HCT116 (cell line): ENCODE data around the gene SF3B1. TPM values are rescaled to one million over a fixed set of nuclear protein-coding genes. Genes with fewer than 3 reads are reported as not detected.
A peak's percentile ranks its signal among the peaks of the same experiment; 100 is the strongest.

ENCODE experiments used
- ATAC-seq: fragments of 200-7000 bp; cut with Tn5 transposase; 2 replicates; pipeline ENCODE4 v1.9.1; 2020; ENCODE audit warnings: mild to moderate bottlenecking, moderate library complexity
- BruUV-seq: library from RNA; stranded (reverse); fragments of 400-500 nt; replicated peaks from 2 replicates; lab custom pipeline; 2021; lab: Mats Ljungman, UMichigan
- CTCF ChIA-PET: fragments of 300-600 bp; sonication (Branson Sonifier 250); formaldehyde crosslinking; loops from one replicate; lab custom pipeline; 2021; ENCODE audit warnings: antibody characterized with exemption; lab: Charles Lee
- POLR2A ChIA-PET: fragments of 300-600, 350-600 bp; sonication (Branson Sonifier 250); formaldehyde crosslinking; loops from one replicate; lab custom pipeline; 2021; ENCODE audit warnings: antibody characterized with exemption; lab: Charles Lee
- RAD21 ChIA-PET, 2 experiments: fragments of 300-600 bp; sonication (Branson Sonifier 250); formaldehyde crosslinking; loops; one replicate each; lab custom pipeline; 2023; ENCODE audit warnings: low total read pairs in 2 of 2; ENCODE audit not compliant: uncharacterized antibody in 2 of 2, unreplicated experiment in 2 of 2, low non-redundant PET in 1 of 2; lab: Charles Lee
- DNase-seq: peaks from one replicate; pipeline ENCODE4 v3.0.0-alpha.2; 2010; ENCODE audit warnings: low read depth, low spot score
- H2AFZ ChIP-seq: fragments of 200-600 bp; shearing (Covaris generic), sonication (generic); 2 replicates; pipeline ENCODE4 v1.6.1; 2017; ENCODE audit warnings: low read depth, mixed run types, mixed read lengths, antibody characterized with exemption, low read length; ENCODE audit not compliant: poor library complexity, severe bottlenecking
- H3K27ac ChIP-seq: 2 replicates; pipeline ENCODE4 v1.5.1; 2012; ENCODE audit warnings: low read depth, low read length
- H3K27me3 ChIP-seq: fragments of 200-600 bp; sonication (generic); 2 replicates; pipeline ENCODE4 v1.6.1; 2016; ENCODE audit warnings: mixed run types, low read length, mixed read lengths; ENCODE audit not compliant: insufficient read depth
- H3K36me3 ChIP-seq, 2 experiments: fragments of 200-500 bp in 1 of 2; fragments of 200-600 bp in 1 of 2; sonication (Bioruptor generic) in 1 of 2; sonication (generic) in 1 of 2; 2 replicates each; pipeline versions ENCODE4 v1.5.1 to v1.6.1; 2014 to 2016; ENCODE audit warnings: low read length in 2 of 2, inconsistent platforms in 1 of 2, mixed read lengths in 1 of 2, mixed run types in 1 of 2; ENCODE audit not compliant: insufficient read depth in 2 of 2, control insufficient read depth in 1 of 2
- H3K4me1 ChIP-seq, 2 experiments: fragments of 200-600 bp in 1 of 2; sonication (generic) in 1 of 2; 2 replicates each; pipeline versions ENCODE4 v1.5.1 to v1.6.1; 2012 to 2017; ENCODE audit warnings: low read length in 2 of 2, inconsistent platforms in 1 of 2, mild to moderate bottlenecking in 1 of 2, mixed read lengths in 1 of 2, mixed run types in 1 of 2, moderate library complexity in 1 of 2; ENCODE audit not compliant: insufficient read depth in 2 of 2, control insufficient read depth in 1 of 2
- H3K4me2 ChIP-seq: fragments of 200-600 bp; sonication (generic); 2 replicates; pipeline ENCODE4 v1.6.1; 2017; ENCODE audit warnings: mixed run types, low read length, mixed read lengths
- H3K4me3 ChIP-seq, 2 experiments: fragments of 200-600 bp in 1 of 2; sonication (generic) in 1 of 2; replicated peaks in 1 of 2; 2 replicates each; pipeline ENCODE4 v1.5.1; 2011 to 2016; ENCODE audit warnings: low read length in 2 of 2, control low read depth in 1 of 2, low read depth in 1 of 2, mild to moderate bottlenecking in 1 of 2, mixed read lengths in 1 of 2, mixed run types in 1 of 2
- H3K79me2 ChIP-seq: fragments of 200-600 bp; sonication (generic); 2 replicates; pipeline ENCODE4 v1.6.1; 2017; ENCODE audit warnings: mild to moderate bottlenecking, mixed run types, low read length, moderate library complexity, mixed read lengths; ENCODE audit not compliant: insufficient read depth
- H3K9ac ChIP-seq: fragments of 200-600 bp; sonication (generic); 2 replicates; pipeline ENCODE4 v1.6.1; 2016; ENCODE audit warnings: low read length, mixed read lengths
- H3K9me2 ChIP-seq: fragments of 200-600 bp; sonication (generic), shearing (Covaris generic); 2 replicates; pipeline ENCODE4 v1.6.1; 2017; ENCODE audit warnings: mixed run types, mild to moderate bottlenecking, moderate library complexity; ENCODE audit not compliant: insufficient read depth
- H3K9me3 ChIP-seq, 2 experiments: fragments of 200-500 bp in 1 of 2; fragments of 200-600 bp in 1 of 2; sonication (Bioruptor generic) in 1 of 2; sonication (generic) in 1 of 2; 2 replicates each; pipeline ENCODE4 v1.6.1; 2014 to 2017; ENCODE audit warnings: low read length in 2 of 2, mixed read lengths in 2 of 2, inconsistent platforms in 1 of 2, low read depth in 1 of 2, mild to moderate bottlenecking in 1 of 2, mixed run types in 1 of 2, moderate library complexity in 1 of 2; ENCODE audit not compliant: control insufficient read depth in 1 of 2, insufficient read depth in 1 of 2
- H4K20me1 ChIP-seq: fragments of 200-600 bp; sonication (generic), shearing (Covaris generic); 2 replicates; pipeline ENCODE4 v1.6.1; 2017; ENCODE audit warnings: mixed run types, mild to moderate bottlenecking, moderate library complexity; ENCODE audit not compliant: insufficient read depth
- CBX3 ChIP-seq: IDR thresholded peaks from 2 replicates; pipeline ENCODE4 v1.6.1; 2012; ENCODE audit warnings: low read depth
- ELF1 ChIP-seq: IDR thresholded peaks from 2 replicates; pipeline ENCODE4 v1.6.1; 2012; ENCODE audit warnings: low read depth, borderline replicate concordance
- EZH2 ChIP-seq: fragments of 200-600 bp; sonication (generic); IDR thresholded peaks from 2 replicates; pipeline ENCODE4 v1.6.1; 2017; ENCODE audit warnings: antibody characterized with exemption, mixed run types
- EZH2phosphoT487 ChIP-seq: fragments of 200-600 bp; IDR thresholded peaks from 2 replicates; pipeline ENCODE4 v1.6.1; 2018; ENCODE audit warnings: antibody characterized with exemption, borderline replicate concordance
- JUND ChIP-seq: IDR thresholded peaks from 2 replicates; pipeline ENCODE4 v1.6.1; 2012
- POLR2A ChIP-seq: IDR thresholded peaks from 2 replicates; pipeline ENCODE4 v1.7.0; 2011; ENCODE audit warnings: borderline replicate concordance; ENCODE audit not compliant: insufficient read depth, insufficient read length; ENCODE audit errors: extremely low read depth
- POLR2AphosphoS5 ChIP-seq: IDR thresholded peaks from 2 replicates; pipeline ENCODE4 v1.6.1; 2011; ENCODE audit warnings: mild to moderate bottlenecking, low read depth, low read length, moderate library complexity
- SIN3A ChIP-seq: IDR thresholded peaks from 2 replicates; pipeline ENCODE4 v1.6.1; 2012; ENCODE audit warnings: low read depth
- SP1 ChIP-seq: IDR thresholded peaks from 2 replicates; pipeline ENCODE4 v1.6.1; 2012; ENCODE audit warnings: low read depth
- SRF ChIP-seq: IDR thresholded peaks from 2 replicates; pipeline ENCODE4 v1.6.1; 2012; ENCODE audit warnings: low read depth
- YY1 ChIP-seq: IDR thresholded peaks from 2 replicates; pipeline ENCODE4 v1.6.1; 2011; ENCODE audit warnings: low read length, low read depth, moderate library complexity, mild to moderate bottlenecking; ENCODE audit not compliant: insufficient replicate concordance; ENCODE audit errors: extremely low read depth
- ZFX ChIP-seq: fragments of 450-650 bp; IDR thresholded peaks from 2 replicates; pipeline ENCODE4 v1.6.1; 2017
- intact Hi-C: fragments of 100-400 bp; cut with micrococcal nuclease; formaldehyde crosslinking; loops from 2 replicates; pipeline ENCODE4 v1.10.0; 2022
- total RNA-seq: library from RNA; stranded (reverse); gene quantifications from one replicate; pipeline ENCODE4 v1.2.1, GENCODE V29; 2021; ENCODE audit not compliant: unreplicated experiment
- TF ChIP-seq, protein P1 (sequence below): IDR thresholded peaks from 2 replicates; pipeline ENCODE4 v1.6.1; 2012
- TF ChIP-seq, protein P2 (sequence below): IDR thresholded peaks from 2 replicates; pipeline ENCODE4 v1.6.1; 2011; ENCODE audit warnings: mild to moderate bottlenecking, low read length, moderate library complexity; ENCODE audit not compliant: insufficient replicate concordance; ENCODE audit errors: extremely low read depth

SF3B1 gene
- total RNA-seq, 1 experiment from 2014 or later = 282 TPM

DNA sequence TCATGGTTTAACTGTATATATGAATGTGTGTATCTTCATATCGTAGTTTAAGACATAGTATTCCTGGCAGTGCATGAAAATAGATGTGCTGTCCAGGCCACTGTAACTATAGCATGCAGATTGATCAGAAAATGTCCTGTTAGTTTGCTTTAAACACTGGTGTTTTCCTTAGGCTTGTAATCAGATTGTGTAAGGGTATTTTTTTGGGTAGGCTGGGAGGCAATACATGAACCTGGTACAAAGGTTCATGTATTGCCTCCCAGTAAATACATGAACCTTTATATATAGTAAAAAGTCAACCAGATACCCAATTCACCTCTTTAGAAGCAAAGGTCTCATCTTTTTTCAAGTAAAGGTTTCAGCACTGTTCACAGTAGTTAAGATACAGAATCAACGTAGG is 20.1 kb upstream of the SF3B1 start:
- no peaks in the 10 kb centered on the region for H3K9me3 ChIP-seq
- ChIA-PET RAD21 (no interaction called here), POLR2A (no interaction called here), CTCF (no interaction called here)
- TF ChIP-seq EZH2phosphoT487 = no peak
- no peak for TF ChIP-seq POLR2A
- TF ChIP-seq, protein P1, sequence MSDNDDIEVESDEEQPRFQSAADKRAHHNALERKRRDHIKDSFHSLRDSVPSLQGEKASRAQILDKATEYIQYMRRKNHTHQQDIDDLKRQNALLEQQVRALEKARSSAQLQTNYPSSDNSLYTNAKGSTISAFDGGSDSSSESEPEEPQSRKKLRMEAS = no peak
- no peaks in the 10 kb centered on the region for H3K9me2 ChIP-seq
- no peaks in the 10 kb centered on the region for H3K27me3 ChIP-seq
- intact Hi-C loops = no loop called here
- peak overlapping the region; percentile 84 to 99 for H3K4me3 ChIP-seq
- ATAC-seq (no peak), DNase-seq (no peak)
- no peak overlapping the region for H2AFZ ChIP-seq
- BruUV-seq = no TSS peak
- H3K4me1 ChIP-seq = peaks cover 4 to 13% of the 10 kb centered on the region in 2 experiments; a peak in 2 of 4 replicates
- H3K79me2 ChIP-seq = peaks cover 59% of the 10 kb centered on the region
- H3K27ac ChIP-seq = no peak overlapping the region; the same call in 1 of the 2 replicates
- no peaks in the 10 kb centered on the region for H4K20me1 ChIP-seq
- peak overlapping the region; percentile 84 for H3K4me2 ChIP-seq
- peak overlapping the region; percentile 86; the same call in 1 of the 2 replicates for H3K9ac ChIP-seq
- H3K36me3 ChIP-seq = no peaks in the 10 kb centered on the region; a peak in 1 of 4 replicates

DNA sequence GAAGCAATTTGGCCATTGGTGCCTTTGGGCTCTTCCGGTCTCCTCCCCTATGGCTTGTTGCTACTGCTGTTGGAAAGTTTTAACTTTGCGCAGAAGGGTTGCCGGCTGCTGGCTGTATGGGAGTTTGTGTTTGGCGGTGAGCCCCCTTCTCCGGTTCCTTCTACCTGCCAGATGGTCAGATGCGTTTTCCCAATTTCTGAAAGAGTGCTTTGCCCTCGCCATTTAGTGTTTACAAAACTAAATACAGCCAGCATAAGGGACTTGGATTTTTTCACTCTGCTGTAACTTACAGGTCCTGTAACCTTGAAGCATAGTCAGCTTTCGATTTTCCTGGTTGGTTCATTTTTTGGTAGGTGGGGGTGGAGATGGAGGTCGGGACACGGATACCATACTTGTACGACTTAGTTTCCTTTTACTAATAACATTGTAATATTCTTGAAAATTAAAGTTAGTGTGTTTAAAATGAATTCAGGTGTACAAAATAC is 19.1 kb upstream of the SF3B1 start:
- BruUV-seq = no TSS peak
- RAD21 ChIA-PET = no interaction called here
- Histone ChIP-seq H3K4me1 (peaks cover 4 to 13% of the 10 kb centered on the region in 2 experiments; a peak in 2 of 4 replicates), H3K4me2 (peak overlapping the region; percentile 84), H3K9me2 (no peaks in the 10 kb centered on the region), H3K79me2 (peaks cover 49% of the 10 kb centered on the region), H4K20me1 (no peaks in the 10 kb centered on the region), H2AFZ (peak overlapping the region; percentile 55), H3K9me3 (no peaks in the 10 kb centered on the region), H3K36me3 (no peaks in the 10 kb centered on the region), H3K4me3 (peak overlapping the region; percentile 84 to 99), H3K27ac (peak overlapping the region; percentile 70), H3K9ac (peak overlapping the region; percentile 86), H3K27me3 (no peaks in the 10 kb centered on the region)
- DNase-seq (peak; percentile 80), ATAC-seq (peak; percentile 44)
- CTCF ChIA-PET = no interaction called here
- intact Hi-C loops = loop anchor here (1.0 kb wide), 2 partner anchors 19 to 46 kb away; partner anchors contain the start of genes HSPE1 and SF3B1
- POLR2A ChIA-PET = interaction anchor here (1.2 to 1.3 kb wide), 2 partner anchors 19 to 22 kb away, joined by 5 to 14 read pairs; partner anchors contain the start of gene SF3B1
- TF ChIP-seq ZFX (no peak), JUND (0 out of 2 replicates have a peak, but pooled peaks have one; percentile 25), SP1 (peak; percentile 53), SIN3A (peak; percentile 68; the same call in 1 of the 2 replicates), YY1 (no peak), POLR2AphosphoS5 (peak; percentile 34; the same call in 1 of the 2 replicates), CBX3 (no peak; the same call in 1 of the 2 replicates), ELF1 (no peak), SRF (peak; percentile 36; the same call in 1 of the 2 replicates), EZH2 (no peak)
- TF ChIP-seq, protein P2, sequence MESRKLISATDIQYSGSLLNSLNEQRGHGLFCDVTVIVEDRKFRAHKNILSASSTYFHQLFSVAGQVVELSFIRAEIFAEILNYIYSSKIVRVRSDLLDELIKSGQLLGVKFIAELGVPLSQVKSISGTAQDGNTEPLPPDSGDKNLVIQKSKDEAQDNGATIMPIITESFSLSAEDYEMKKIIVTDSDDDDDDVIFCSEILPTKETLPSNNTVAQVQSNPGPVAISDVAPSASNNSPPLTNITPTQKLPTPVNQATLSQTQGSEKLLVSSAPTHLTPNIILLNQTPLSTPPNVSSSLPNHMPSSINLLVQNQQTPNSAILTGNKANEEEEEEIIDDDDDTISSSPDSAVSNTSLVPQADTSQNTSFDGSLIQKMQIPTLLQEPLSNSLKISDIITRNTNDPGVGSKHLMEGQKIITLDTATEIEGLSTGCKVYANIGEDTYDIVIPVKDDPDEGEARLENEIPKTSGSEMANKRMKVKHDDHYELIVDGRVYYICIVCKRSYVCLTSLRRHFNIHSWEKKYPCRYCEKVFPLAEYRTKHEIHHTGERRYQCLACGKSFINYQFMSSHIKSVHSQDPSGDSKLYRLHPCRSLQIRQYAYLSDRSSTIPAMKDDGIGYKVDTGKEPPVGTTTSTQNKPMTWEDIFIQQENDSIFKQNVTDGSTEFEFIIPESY = no peak
